ENCODE results near the gene ACOT7.
A peak's percentile ranks its signal among the peaks of the same experiment; 100 is the strongest.

Gene ACOT7

DNA sequence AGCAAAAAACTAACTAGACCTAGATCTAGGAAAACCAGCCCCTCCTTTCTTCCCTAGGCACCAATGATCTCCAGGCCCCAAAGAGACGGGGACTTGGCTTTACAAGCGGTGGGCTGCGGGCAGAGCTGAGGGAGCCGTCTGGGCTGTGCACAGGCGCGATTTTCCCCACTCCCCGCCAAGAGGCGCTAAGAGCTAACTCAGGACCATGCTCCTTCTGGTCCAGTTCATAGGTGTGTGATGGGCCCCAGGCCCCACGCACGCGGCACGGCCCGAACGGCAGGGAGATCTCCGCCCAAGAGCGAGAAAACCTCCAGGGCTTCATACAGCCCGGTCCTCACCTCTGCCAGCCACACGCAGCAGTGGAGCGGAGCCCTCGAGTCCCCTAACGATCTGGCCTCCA lies 125.2 kb downstream of the ACOT7 start:
- DNase-seq (ENCODE audit: low spot score): no peak

DNA sequence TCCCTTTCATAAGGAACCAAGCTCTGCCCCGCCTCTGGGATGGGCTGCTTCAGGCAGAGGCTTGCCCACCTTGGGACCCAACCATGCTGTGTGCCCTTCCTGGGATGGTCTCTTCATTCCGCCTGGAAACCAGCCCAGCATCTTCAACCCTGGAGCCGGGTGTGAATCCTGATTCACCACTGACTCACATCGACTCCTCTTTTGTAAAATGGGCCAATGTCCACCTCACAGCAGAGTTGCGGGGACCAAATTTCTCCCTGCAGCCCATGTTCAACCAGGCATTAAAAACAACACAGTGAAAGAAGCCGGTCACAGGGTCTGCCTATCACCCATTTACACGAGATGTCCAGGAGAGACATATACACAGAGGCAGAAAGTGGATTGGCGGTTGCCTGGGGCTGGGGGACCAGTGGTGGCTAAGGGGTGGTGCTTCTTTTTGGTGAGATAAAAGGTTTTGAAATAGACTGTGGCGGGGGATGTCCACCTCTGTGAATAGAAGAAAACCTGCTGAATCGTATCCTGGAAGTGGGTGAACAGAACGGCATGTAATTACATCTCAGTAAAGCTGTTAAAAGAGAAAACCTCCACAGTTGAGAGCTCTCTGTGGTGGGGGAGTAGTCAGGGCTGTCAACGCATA lies 125.8 kb downstream of the ACOT7 start:
- DNase-seq (ENCODE audit: low spot score): no peak

DNA sequence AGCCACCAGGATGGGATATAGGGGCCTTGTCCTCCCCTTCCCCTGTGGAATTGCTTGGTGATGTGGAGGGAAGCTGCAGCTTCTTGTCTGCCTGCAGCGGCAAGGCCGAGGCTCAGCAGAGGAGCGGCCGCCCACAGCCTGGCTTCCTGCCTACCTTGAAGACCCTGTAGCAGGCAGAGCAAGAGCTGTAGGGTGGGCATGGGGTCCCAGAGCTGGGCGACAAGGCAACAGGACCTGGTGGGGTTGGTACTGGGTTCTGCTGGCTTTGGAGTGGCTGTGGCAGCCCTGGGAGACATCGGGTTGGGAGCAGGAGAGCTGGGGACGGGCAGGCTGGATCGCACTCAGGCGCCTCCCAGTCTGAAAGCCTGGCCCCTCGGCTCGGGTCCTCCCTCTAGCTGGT lies 126.9 kb downstream of the ACOT7 start:
- no peak for DNase-seq (ENCODE audit: low spot score)

DNA sequence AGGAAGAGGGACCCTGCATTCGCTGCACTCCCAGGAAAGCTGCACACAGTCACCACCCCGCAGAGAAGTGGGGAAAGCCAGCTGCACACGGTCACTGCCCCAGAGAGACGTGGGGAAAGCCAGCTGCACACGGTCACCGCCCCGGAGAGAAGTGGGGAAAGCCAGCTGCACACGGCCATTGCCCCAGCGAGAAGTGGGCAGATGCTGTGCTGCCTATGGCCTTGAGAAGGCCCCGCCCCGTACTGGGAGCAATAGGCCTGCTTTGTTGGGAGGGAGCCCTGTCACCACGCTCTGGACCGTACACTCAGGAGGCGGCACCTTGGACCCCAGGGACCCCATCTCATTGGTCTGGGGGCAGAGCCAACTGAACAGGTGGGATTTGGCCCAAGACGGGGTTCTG lies 128.4 kb downstream of the ACOT7 start:
- no peak for DNase-seq (ENCODE audit: low spot score)

DNA sequence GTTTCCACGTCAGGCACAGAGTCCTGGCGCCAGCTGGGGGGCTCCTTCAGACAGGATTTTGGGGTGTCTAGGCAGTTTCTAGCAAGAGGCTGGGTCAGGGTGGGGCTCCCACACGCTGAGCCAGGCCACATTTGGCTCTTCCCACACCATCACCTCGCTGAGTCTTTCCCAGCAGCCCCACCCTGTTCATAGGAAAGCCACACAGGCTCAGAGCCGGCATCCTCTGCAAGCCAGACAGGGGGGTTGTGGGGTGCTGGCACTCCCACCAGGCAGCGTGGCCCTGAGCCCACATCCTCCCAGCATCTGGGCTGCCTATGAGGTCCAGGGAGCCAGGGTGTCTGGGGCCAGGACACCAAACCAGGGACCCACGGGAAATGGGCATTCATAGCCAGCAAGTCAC lies 129.9 kb downstream of the ACOT7 start:
- no peak for DNase-seq (ENCODE audit: low spot score)

DNA sequence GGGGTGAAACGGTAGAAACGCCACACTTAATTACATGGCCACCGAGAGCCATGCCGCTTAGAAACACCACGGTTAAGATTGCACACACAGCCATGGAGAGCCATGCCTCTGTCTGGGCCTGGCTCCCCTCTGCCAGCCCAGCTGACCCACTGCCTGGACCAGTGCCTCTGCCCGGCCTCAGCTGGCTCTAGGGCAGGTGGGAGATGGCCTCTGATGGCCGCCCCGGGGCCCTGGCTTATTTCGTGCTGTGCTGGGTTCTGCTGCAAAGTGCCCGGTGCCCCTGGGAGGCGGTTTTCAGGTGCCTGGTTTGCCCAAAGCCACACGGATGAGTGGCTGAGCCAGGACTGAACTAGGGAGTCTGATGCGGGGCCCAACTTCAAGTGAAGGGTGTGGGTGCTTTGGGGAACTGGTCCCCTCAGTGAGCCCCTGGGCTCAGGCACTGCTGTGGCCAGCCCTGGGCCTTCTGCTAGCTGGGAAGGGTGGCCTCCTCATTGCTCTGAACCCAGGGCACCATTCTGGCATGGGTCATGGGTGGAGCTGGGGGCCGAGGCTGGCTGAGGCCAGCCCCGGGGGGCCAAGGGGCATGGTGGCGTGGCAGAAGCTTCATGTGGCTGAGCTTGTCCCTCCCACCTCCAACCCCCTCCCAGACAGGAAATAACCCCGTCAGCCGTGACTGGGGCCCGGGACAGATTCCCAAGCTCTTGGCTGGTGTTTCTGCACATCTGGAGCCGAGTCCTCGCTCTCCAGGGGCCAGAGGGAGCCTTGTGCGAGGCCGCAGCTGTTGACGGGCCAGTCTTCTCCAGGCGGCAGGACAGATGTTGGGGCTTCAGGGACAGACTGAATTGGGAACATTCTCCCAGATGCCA lies 130.8 kb downstream of the ACOT7 start:
- DNase-seq (ENCODE audit: low spot score): no peak

DNA sequence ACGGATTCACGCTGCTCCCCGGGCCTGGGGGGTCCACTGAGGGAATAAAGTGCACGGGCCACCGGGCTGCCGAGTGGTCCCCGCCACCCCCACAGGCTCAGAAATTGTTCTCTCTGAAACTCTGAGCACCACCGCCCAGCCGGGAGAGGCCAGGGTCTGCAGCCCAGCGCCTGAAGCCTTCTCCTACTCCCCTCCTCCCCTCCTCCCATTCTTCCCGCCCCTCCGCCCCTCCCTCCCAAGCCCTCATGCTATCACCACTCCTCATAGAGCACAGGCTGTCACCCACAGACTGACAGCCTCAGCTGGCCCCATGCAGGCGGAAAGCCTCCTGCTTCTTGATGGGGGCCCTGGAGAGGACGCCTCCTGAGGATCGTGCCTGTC lies 132.0 kb downstream of the ACOT7 start:
- no peak for DNase-seq (ENCODE audit: low spot score)

DNA sequence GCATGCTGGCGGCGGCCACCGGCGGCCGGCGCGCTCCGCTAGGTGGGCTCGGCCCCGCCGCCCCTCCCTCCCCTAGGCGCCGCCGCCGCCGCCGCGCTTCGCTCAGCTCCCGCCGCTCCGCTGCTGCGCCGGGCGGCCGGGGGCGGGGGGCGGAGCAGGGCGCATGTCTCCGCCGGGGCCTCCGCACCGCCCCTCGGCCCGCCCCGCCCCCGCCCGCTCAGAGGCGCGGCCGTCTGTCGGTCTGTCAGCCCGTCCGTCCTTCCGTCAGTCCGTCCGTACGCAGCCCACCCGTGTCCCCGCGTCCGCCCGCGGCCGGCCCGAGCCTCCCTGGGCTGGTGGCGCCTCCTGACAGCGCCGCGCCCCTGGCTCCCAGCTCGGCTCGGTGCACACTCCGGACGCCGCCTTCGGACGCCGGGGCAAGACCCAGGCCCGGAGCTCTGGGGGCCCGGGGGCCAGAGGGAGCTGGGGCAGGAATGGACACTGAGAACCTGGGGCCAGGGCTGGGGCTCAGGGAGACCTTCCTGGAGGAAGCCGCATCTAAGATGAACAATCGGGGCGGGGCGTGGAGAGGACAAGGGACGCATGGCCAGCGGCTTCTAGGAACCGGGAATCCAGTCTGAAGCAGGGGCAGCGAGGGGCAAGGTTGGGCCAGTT lies 132.5 kb downstream of the ACOT7 start, which contains the start of gene GPR153:
TSS of gene GPR153 (minus strand) at position 138 of the 654 bp plus-strand sequence. CDS start 6,193 bp downstream, outside the sequence.
- DNase-seq (ENCODE audit: low spot score): no peak

DNA sequence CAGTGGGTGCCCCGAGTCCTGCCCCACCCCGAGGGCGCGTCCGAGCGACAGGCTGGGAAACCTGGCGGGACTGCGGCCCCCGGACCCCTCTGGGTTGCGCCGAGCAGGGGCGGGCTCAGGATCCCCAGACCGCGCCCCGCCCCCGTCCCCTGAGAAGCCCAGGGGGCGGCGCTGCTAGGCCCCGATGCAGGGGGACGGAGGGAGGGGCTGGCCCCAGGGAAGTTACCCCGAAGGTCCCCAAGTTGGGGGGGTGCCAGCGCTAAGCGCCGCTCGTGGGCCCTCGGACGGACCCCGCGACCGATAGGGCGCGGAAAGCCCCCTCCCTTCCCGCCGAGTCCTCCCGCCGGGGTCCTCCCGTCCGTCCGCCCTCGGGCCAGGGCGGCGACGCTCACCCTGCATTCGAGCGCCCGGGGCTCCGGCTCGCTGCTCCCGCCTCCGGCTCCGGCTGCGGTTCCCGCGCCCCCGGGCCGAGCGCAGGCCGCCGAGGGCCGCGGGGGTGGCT lies 133.1 kb downstream of the ACOT7 start:
- DNase-seq (ENCODE audit: low spot score): no peak

DNA sequence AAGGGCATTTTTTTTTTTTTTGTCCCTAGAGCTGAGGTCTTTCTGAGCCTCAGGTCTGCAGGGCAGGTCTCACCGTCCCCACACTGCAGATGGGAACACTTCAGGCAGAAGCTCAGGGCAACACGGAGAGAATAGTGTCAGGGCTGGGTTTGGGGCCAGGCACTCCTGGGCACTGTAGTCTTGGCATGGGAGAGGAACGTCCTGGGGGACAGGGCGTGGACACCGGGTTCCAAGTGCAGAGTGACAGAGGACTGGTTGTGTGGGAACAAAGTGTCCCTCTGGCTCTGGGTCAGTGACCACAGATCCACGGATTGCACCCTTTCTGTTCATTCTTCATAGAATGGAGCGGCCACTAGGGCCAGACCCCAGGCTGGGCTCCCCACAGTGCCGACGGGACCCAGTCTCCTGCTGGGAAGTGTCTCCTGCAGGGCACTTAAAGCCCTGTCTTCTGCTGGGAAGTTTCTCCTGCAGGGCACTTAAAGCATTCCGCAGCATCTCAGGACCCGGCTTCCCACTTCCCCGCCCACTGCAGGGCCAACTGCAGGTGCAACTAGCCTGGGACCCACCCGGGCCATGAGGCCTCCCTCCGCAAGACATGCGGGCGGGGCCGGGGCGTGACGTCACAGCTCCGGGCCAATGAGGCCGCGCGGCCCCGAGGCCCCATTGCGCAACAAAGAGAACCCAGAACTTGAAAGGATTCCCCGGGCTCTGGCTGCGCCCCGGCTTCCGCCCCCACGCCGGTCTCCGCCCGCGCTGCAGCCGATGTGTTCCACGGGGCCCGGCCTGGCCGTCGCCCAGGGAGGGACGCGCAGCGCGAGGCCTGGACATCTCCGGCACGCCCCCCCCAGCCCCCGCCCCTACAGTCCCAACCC lies 133.8 kb downstream of the ACOT7 start:
- DNase-seq (ENCODE audit: low spot score): peak; percentile 13

DNA sequence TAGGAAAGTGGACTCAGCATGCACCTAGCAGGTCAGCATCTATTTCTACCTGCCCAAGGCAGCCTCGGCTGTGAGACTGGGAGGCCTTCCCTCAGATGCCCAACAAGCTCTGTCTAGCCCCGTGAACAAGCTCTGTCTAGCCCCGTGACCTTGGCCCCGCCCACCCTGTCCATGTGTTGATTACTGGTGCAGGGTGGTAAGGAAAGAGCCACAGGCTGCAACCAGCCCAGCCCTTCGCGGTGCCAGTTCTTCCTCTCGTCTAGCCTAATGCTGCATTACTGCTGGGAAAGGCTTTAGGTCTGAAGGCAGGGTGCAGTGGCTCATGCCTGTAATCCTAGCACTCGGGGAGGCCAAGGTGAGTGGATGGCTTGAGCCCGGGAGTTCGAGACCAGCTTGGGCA lies 134.9 kb downstream of the ACOT7 start:
- DNase-seq (ENCODE audit: low spot score): no peak

DNA sequence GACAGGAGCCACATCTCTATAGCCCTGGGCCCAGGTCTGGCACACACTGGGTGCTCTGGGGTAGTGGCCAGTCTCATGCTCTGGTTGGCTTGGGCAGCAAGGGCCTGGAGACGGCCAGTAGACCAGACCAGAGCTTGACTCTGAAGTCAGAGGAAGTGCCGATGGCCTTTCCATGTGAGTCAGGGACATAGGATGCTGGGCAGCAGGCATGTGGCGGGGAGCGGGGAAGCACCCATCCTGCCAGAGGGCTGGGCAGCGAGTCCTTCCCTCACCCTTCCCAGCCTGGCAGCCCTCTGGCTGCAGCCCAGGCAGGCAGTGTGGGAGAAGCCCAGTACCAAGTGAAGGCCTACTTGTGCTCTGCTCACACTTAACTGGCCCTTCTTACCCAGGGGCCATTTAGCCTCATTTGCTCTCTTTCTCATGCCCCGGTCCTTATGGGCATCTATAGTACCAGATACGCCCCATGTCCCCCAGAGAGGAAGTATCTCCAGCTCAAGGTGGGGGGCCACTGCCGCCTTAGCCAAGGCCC lies 136.0 kb downstream of the ACOT7 start:
- no peak for DNase-seq (ENCODE audit: low spot score)

DNA sequence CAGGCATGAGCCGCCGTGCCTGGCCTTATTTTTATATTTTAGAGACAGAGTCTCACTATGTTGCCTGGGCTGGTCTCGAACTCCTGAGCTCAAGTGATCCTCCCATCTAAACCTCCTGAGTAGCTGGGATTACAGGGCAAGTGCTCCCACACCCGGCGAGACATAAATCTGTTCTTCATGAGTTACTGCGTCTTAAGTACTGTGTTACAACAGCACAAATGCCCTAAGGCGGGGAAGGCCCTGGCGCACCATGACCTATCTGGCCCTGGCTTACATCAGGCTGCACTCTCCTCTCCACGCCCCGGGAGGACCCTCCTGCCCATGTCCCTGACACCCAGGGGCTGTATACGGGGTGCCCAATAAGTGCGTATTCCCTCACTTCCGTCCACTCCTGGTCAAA lies 136.9 kb downstream of the ACOT7 start:
- no peak for DNase-seq (ENCODE audit: low spot score)

DNA sequence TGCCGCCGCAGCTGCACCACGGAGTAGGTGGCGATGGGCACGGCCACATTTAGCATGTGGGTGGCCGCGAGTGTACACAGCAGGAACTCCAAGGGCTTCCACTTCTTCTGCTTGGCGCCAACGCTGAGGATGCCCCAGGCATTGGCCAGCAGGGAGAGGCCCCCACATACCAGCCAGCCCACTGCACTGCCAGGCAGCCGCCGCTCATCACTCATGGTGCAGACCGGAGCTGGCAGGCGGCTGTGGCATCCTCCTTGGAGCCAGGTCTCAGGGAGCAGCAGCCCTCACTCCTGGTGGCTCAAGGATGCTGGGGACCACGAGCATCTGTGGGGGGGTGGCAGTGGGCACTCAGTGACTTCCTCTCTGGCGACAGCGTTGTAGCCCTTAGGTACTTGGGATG lies 138.9 kb downstream of the ACOT7 start:
- no peak for DNase-seq (ENCODE audit: low spot score)

DNA sequence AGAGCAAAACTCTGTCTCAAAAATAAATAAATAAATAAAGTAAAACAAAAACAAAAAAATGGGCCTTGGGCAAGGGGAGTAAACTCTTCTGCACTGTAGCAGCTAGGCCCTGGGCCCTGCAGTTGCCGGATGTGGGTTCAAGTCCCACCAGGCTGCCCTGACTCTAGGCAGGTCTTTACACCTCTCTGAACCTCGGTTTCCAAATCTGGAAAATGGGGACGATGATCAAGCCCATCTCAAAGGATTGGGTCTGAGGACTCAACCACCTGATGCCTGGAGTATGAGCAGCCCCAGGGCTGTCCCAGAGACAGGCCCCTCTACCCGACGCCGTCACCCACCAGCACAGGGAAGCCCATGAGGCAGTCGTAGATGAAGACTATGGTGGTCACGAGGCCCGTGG lies 140.2 kb downstream of the ACOT7 start:
- DNase-seq (ENCODE audit: low spot score): no peak

DNA sequence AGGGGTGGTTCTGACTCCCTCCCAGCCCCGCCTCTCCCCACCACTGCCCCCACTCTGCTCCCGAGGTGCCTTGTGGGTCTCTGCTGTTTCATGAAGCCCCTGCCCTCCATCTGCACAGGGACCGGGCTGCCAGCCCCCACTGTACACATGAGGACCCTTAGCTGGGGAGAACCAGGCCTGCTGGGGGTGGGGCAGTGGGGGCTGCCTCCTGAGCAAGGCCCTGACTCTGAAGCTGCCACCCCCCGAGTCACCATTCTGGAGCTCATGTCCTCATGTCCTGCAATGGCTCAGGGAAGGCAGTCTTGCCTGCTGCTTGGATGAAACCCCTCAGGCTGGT lies 141.2 kb downstream of the ACOT7 start:
- no peak for DNase-seq (ENCODE audit: low spot score)

DNA sequence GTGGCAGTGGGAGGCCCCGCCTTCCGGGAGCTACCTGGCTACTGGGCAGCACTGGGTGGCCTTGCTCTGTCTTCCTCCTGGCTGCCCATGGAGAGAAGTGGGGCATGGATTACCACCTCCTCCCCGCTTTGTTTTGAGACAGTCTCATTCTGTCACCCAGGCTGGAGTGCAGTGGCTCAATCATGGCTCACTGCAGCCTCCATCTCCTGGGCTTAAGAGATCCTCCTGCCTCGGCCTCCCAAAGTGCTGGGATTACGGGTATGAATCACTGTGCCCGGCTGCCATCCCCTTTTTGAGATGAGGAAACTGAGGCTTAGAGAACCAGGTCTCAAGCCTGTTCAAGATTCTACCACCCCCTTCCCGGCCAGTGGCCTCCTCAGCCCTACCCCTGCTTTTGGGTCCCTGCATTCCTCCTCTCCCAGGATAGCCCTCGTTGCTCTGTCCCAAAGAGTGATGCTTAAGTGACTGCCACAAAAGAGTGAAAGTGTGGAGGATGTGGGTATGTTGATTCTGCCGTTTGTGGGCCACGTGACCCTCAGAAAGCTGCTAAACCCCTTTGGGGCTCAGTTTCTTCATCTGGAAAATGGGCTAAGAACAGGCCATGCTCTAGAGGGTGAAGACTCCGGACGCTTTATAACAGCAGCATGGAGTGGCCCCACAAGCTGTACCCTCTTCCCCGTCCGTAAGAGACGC lies 141.7 kb downstream of the ACOT7 start:
- no peak for DNase-seq (ENCODE audit: low spot score)

DNA sequence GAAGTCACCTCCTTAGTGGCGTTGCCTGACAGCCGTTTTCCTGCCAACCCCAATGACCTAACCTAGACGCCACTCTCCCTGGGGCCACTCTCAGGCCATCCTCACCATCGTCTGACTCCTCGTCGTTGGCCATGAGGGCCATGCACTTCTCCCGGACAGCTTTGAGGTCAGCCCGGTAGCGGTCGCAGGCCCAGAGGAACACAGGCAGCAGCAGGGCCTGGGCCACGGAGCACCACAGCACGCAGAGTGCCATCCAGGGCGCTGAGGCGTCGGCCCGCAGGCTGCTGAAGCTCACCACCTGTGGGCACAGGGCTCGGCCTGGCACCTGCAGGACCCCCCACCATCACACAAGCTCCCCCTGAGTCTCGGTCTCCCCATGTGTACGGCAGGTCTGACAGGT lies 142.3 kb downstream of the ACOT7 start:
- no peak for DNase-seq (ENCODE audit: low spot score)

DNA sequence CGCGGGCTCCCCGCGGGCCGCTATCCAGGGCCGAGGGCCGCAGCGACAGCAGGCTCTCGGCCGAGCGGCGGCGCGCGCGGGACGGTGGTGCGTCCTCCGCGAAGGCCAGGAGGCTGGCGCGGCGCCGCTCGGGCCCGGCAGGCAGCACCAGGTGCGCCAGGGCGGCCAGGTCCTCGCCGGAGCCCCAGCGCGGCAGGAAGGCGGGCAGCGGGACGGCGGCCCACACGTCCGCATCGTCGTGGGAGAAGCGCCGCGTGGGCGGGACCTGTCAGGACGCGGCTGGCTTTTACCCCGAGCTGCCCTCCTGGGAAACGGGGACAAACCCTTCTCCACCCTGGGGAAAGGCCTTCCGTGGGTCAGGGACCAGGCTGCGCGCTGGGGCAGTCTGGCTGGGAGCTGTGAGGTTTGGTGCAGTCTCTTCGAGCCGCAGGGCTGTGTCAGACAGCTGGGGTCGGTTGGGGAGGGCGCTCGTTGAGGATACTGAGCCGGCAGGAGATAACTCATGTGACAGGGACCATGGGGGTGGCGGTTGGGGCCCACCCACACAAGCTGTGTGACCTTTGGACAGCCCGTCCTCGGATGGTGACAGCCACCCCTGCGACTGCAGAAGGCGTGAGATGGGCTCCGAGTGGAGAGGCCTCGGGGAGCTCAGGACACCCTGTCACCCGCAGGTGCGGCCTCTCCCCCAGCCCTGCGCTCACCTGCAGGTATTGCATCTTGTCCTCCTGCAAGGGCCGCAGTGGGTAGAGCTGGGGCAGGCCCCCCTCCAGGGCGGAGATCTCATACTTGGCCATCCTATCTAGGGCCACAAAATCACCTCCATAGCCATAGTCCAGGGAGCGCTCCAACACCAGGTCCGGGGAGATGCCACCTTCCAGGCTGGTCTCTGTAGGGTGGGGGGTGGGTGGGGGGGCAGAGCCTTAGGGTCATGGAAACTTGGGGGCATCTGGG lies 143.6 kb downstream of the ACOT7 start:
- no peak for DNase-seq (ENCODE audit: low spot score)
